Measurements from ENCODE around the gene DPYD.

Gene DPYD

GRCh38 chr1:97192872-97193572 is 727.8 kb downstream of the DPYD start:
- Histone ChIP-seq H2AFZ (ENCODE audit: low read length) (no peak overlapping the region), H3K36me3 (ENCODE audit: insufficient read depth, low read length) (no peaks in the 10 kb centered on the region), H3K79me2 (ENCODE audit: insufficient read depth, low read length) (no peaks in the 10 kb centered on the region), H4K20me1 (ENCODE audit: insufficient read depth, low read length) (no peaks in the 10 kb centered on the region), H3K4me1 (ENCODE audit: insufficient read depth, low read length, severe bottlenecking) (no peaks in the 10 kb centered on the region), H3K4me2 (ENCODE audit: low read length) (no peak overlapping the region), H3K9me2 (ENCODE audit: low read depth, low read length) (no peaks in the 10 kb centered on the region), H3K27ac (ENCODE audit: low read depth, low read length, poor library complexity, severe bottlenecking) (no peak overlapping the region), H3K9ac (ENCODE audit: low read length) (no peak overlapping the region), H3K27me3 (ENCODE audit: insufficient read depth, low read length) (no peaks in the 10 kb centered on the region), H3K9me3 (ENCODE audit: low read length) (no peaks in the 10 kb centered on the region), H3F3A (ENCODE audit: insufficient read depth, low read length) (no peaks in the 10 kb centered on the region), H3K4me3 (ENCODE audit: low read depth, low read length, poor library complexity, severe bottlenecking) (no peak overlapping the region)
- TF ChIP-seq, protein P1, sequence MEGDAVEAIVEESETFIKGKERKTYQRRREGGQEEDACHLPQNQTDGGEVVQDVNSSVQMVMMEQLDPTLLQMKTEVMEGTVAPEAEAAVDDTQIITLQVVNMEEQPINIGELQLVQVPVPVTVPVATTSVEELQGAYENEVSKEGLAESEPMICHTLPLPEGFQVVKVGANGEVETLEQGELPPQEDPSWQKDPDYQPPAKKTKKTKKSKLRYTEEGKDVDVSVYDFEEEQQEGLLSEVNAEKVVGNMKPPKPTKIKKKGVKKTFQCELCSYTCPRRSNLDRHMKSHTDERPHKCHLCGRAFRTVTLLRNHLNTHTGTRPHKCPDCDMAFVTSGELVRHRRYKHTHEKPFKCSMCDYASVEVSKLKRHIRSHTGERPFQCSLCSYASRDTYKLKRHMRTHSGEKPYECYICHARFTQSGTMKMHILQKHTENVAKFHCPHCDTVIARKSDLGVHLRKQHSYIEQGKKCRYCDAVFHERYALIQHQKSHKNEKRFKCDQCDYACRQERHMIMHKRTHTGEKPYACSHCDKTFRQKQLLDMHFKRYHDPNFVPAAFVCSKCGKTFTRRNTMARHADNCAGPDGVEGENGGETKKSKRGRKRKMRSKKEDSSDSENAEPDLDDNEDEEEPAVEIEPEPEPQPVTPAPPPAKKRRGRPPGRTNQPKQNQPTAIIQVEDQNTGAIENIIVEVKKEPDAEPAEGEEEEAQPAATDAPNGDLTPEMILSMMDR (IDR thresholded peaks at IDR 0.05; ENCODE audit: low read length) = no peak
- TF ChIP-seq EZH2 (IDR thresholded peaks at IDR 0.05; ENCODE audit: borderline replicate concordance, low read length) = no peak

DNA sequence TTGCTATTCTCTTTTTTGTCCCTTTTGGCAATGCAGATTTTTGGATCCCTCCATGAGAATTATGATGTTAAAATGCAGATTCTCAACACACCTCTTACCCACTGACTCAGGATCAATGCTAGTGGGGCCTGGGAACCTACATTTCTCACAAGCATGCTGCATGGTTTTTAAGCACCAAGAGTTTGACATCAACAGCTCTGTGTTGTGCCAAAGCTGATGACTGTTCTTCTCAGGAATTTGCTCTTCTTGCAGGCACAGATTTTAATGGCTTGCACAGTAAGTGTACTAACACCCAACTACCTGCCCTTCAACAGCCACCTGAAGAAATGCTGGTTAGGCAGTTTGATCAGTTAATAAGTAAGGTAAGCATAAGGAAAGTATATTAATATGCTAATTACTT is 730.5 kb downstream of the DPYD start:
- H3K9me3 ChIP-seq (ENCODE audit: low read length) = no peaks in the 10 kb centered on the region
- no peak overlapping the region for H3K4me2 ChIP-seq (ENCODE audit: low read length)
- no peaks in the 10 kb centered on the region for H3K36me3 ChIP-seq (ENCODE audit: insufficient read depth, low read length)
- H4K20me1 ChIP-seq (ENCODE audit: insufficient read depth, low read length) = no peaks in the 10 kb centered on the region
- H2AFZ ChIP-seq (ENCODE audit: low read length) = no peak overlapping the region
- no peak for TF ChIP-seq EZH2 (IDR thresholded peaks at IDR 0.05; ENCODE audit: borderline replicate concordance, low read length)
- TF ChIP-seq, protein P1 (IDR thresholded peaks at IDR 0.05; ENCODE audit: low read length) = no peak
- no peaks in the 10 kb centered on the region for H3K9me2 ChIP-seq (ENCODE audit: low read depth, low read length)
- no peaks in the 10 kb centered on the region for H3K4me1 ChIP-seq (ENCODE audit: insufficient read depth, low read length, severe bottlenecking)
- no peak overlapping the region for H3K4me3 ChIP-seq (ENCODE audit: low read depth, low read length, poor library complexity, severe bottlenecking)
- no peak overlapping the region for H3K27ac ChIP-seq (ENCODE audit: low read depth, low read length, poor library complexity, severe bottlenecking)
- no peaks in the 10 kb centered on the region for H3K27me3 ChIP-seq (ENCODE audit: insufficient read depth, low read length)
- no peaks in the 10 kb centered on the region for H3F3A ChIP-seq (ENCODE audit: insufficient read depth, low read length)
- H3K9ac ChIP-seq (ENCODE audit: low read length) = no peak overlapping the region
- no peaks in the 10 kb centered on the region for H3K79me2 ChIP-seq (ENCODE audit: insufficient read depth, low read length)

- no peak overlapping the region for H3K27ac ChIP-seq (ENCODE audit: low read depth, low read length, poor library complexity, severe bottlenecking)
- H3K9ac ChIP-seq (ENCODE audit: low read length) = no peak overlapping the region
- no peaks in the 10 kb centered on the region for H3K27me3 ChIP-seq (ENCODE audit: insufficient read depth, low read length)
- no peaks in the 10 kb centered on the region for H3K79me2 ChIP-seq (ENCODE audit: insufficient read depth, low read length)
- no peak overlapping the region for H3K4me2 ChIP-seq (ENCODE audit: low read length)
- H3K9me2 ChIP-seq (ENCODE audit: low read depth, low read length) = no peaks in the 10 kb centered on the region
- H3K9me3 ChIP-seq (ENCODE audit: low read length) = no peaks in the 10 kb centered on the region
- H2AFZ ChIP-seq (ENCODE audit: low read length) = no peak overlapping the region
- H3K4me3 ChIP-seq (ENCODE audit: low read depth, low read length, poor library complexity, severe bottlenecking) = no peak overlapping the region
- no peaks in the 10 kb centered on the region for H3K4me1 ChIP-seq (ENCODE audit: insufficient read depth, low read length, severe bottlenecking)
- TF ChIP-seq EZH2 (IDR thresholded peaks at IDR 0.05; ENCODE audit: borderline replicate concordance, low read length) = no peak
- TF ChIP-seq, protein P1 (IDR thresholded peaks at IDR 0.05; ENCODE audit: low read length) = peak; percentile 40
- H3K36me3 ChIP-seq (ENCODE audit: insufficient read depth, low read length) = no peaks in the 10 kb centered on the region
- no peaks in the 10 kb centered on the region for H3F3A ChIP-seq (ENCODE audit: insufficient read depth, low read length)
- no peaks in the 10 kb centered on the region for H4K20me1 ChIP-seq (ENCODE audit: insufficient read depth, low read length)
These were observed 734.5 kb downstream of the DPYD start for GRCh38 chr1:97186381-97186780.

All from OCI-LY1 (cell line).